Activated T-helper 1 cell treated with anti-CD3 and anti-CD28 coated beads, Interleukin-12 subunit alpha, Interleukin-12 subunit beta, Interleukin-2, Interleukin-4 antibody, amounts not matched to agents 30 ng/mL and 10 ng/mL and 1 ng/mL, durations not matched to agents 14 hours and 24 hours and 36 hours (primary cell): ENCODE measurements around the gene MVD. TPM values are rescaled to one million over a fixed set of nuclear protein-coding genes. Genes with fewer than 3 reads are reported as not detected.
A peak's percentile ranks its signal among the peaks of the same experiment; 100 is the strongest.

Experiments used
- DNase-seq: peaks from one replicate; pipeline ENCODE4 v3.0.0; 2021; ENCODE audit warnings: low spot score
- H3K27ac Mint-ChIP-seq: one replicate; pipeline ENCODE4 v1.8.0; 2021; ENCODE audit warnings: mild to moderate bottlenecking, mixed read lengths
- H3K27me3 Mint-ChIP-seq: one replicate; pipeline ENCODE4 v1.8.0; 2022; ENCODE audit warnings: mild to moderate bottlenecking, moderate library complexity, mixed read lengths; ENCODE audit not compliant: insufficient read depth
- H3K36me3 Mint-ChIP-seq: one replicate; pipeline ENCODE4 v1.8.0; 2021; ENCODE audit warnings: low read depth, mixed read lengths
- H3K4me1 Mint-ChIP-seq: one replicate; pipeline ENCODE4 v1.8.0; 2021; ENCODE audit warnings: low read depth, mixed read lengths
- H3K4me3 Mint-ChIP-seq: one replicate; pipeline ENCODE4 v1.8.0; 2021; ENCODE audit warnings: mild to moderate bottlenecking, moderate library complexity, mixed read lengths
- H3K9me3 Mint-ChIP-seq: one replicate; pipeline ENCODE4 v1.8.0; 2021; ENCODE audit warnings: mixed read lengths
- intact Hi-C: fragments of 100-400 bp; cut with micrococcal nuclease; formaldehyde crosslinking; loops from one replicate; pipeline ENCODE4 v1.15.1; 2024
- total RNA-seq: library from RNA; stranded (reverse); gene quantifications from 2 replicates; pipeline ENCODE4 v1.2.3, GENCODE V29; 2022

The MVD gene
- total RNA-seq, 1 donor from 2014 or later = 88.8 TPM

DNA sequence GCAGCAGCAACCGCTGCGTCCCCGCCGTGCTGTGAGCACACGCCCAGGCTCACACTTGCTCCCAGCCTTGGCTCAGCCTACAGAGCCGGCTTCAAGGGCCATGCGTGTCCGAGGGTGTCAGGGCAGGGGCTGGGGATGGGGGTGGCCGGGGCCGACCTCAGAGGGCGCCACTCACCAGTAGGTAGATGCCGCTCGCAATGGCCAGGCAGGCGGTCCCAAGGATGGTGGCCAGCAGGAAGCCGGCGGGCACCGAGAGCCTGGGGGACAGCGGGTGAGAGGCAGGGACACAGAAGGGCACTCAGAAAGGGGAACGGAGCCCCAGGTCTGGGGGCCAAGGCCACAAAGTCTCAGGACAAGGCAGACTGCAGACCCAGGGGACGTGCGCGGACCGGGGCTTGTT lies 16.9 kb downstream of the MVD start:
- Mint-ChIP-seq H3K27me3 (peaks cover 2% of the 10 kb centered on the region), H3K9me3 (no peaks in the 10 kb centered on the region), H3K4me3 (no peak overlapping the region), H3K4me1 (peaks cover 6% of the 10 kb centered on the region), H3K36me3 (peaks cover 20% of the 10 kb centered on the region), H3K27ac (no peak overlapping the region)
- no peak for DNase-seq
- intact Hi-C loops = no loop called here

DNA sequence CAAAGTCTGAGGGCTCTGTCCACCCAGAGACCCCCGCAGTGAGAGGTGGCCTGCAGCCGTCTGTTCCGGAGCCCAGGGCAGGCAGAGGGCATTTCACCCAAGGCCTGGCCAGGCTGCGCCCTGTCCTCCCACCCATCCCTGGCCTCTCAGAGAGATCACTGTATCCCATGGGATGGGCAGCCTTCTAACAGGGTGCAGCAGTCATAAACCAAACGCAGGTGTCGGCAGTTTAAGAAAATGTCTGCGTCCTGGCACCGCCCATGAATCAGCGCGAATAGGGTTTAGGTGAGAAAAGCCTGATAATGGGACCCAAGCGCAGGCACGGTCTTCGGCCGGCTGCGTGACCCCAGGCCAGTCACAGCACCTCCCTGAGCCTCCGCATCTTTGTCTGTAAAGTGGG lies 17.4 kb downstream of the MVD start:
- intact Hi-C loops = no loop called here
- no peaks in the 10 kb centered on the region for H3K9me3 Mint-ChIP-seq
- no peak overlapping the region for H3K27ac Mint-ChIP-seq
- no peak for DNase-seq
- H3K36me3 Mint-ChIP-seq = peaks cover 20% of the 10 kb centered on the region
- no peak overlapping the region for H3K4me3 Mint-ChIP-seq
- peaks cover 6% of the 10 kb centered on the region for H3K4me1 Mint-ChIP-seq
- H3K27me3 Mint-ChIP-seq = peaks cover 4% of the 10 kb centered on the region

DNA sequence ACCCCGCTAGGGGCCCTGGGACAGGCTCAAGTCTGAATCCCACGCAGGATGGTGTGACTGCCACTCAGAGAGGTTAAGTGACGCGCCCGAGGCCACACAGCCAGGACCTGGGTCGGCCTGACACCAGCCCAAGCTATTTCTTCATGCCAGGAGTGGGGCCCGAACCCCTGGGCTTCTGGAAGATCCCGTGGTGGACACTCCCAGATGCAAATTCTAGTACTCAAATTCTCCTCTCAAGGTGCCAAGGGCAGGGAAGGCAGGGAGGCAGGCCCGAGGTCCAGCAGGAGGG lies 19.3 kb downstream of the MVD start:
- Mint-ChIP-seq H3K36me3 (peaks cover 15% of the 10 kb centered on the region), H3K27me3 (peaks cover 13% of the 10 kb centered on the region), H3K27ac (no peak overlapping the region), H3K4me1 (no peaks in the 10 kb centered on the region), H3K4me3 (no peak overlapping the region), H3K9me3 (no peaks in the 10 kb centered on the region)
- intact Hi-C loops = no loop called here
- DNase-seq = no peak

DNA sequence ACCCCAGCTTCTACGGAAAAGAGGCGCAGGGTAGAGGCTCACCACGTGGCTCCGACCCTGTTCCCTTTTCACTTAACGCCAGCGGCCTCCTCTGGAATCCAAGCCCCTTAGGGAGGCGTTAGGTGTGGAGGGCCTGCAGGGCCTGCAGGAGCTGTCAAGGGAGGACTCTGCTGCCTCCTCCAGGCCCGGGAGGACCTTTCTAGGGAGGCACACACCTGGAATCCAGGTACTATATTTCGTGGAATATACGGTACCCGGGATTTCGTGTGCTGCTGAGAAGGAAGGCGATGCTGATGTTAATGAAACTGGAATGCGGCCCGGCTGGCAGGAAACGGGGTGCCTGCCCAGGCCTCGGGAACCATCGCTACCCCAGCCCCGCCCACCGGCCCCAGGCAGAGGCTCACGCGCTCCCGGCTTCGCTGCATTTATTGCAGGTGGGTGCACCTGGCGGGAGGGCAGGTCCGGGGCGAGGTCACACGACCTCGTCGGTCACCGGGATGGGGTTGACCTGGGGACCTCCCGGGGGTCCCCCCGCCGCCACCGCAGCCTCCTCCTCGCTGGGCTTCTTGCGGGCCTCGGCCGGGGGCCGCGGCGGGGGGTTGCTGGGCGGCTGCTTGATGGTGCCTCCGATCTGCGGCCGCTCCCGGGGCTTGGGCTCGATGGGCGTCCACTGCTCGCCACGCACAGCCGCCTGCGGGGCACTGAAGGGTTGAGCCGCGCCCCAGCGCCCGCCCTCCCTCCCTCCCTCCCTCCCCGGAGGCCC lies 19.8 kb downstream of the MVD start:
- Mint-ChIP-seq H3K4me1 (peaks cover 4% of the 10 kb centered on the region), H3K9me3 (no peaks in the 10 kb centered on the region), H3K27ac (peak overlapping the region; percentile 48), H3K4me3 (no peak overlapping the region), H3K27me3 (peaks cover 19% of the 10 kb centered on the region), H3K36me3 (peaks cover 15% of the 10 kb centered on the region)
- DNase-seq = no peak
- intact Hi-C loops = no loop called here

DNA sequence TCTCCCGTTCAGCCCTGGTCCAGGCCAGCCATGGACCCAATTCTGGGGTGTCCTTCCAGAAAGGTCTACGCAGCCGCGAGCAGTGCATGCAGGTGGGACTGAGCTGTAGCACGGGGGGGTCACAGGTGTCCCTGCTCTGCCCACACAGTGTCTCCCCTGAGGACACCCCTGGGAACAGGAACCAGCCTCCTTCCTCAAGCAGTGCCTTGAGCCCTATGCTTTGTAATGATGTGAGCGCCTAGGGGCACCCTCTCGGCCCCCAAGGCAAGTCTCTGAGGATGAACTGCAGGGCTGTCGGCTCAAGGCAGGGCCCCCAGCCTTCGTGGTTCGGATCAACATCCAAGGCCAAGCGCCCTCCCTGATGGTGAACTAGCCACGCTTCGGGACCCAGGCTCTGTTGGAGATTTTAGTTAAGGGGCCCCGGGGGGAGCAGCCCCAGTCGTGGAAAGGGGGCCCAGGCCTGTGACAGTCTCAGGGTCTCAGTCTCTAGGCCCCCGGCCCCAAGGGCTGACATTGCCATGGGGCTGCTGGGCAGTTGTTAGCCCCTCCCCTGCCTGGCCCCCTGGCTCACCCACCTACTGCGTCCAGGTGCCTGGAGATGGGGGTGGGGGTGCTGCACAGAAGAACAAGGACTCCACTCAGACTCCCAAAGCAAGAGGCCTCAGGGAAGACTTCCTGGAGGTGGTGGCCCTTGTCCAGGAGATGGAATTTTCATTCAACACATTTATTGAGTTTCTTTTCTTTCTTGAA lies 22.2 kb downstream of the MVD start:
- intact Hi-C loops = no loop called here
- peaks cover 30% of the 10 kb centered on the region for H3K27me3 Mint-ChIP-seq
- peaks cover 21% of the 10 kb centered on the region for H3K4me1 Mint-ChIP-seq
- DNase-seq = no peak
- no peaks in the 10 kb centered on the region for H3K9me3 Mint-ChIP-seq
- H3K4me3 Mint-ChIP-seq = no peak overlapping the region
- peaks cover 18% of the 10 kb centered on the region for H3K36me3 Mint-ChIP-seq
- no peak overlapping the region for H3K27ac Mint-ChIP-seq

DNA sequence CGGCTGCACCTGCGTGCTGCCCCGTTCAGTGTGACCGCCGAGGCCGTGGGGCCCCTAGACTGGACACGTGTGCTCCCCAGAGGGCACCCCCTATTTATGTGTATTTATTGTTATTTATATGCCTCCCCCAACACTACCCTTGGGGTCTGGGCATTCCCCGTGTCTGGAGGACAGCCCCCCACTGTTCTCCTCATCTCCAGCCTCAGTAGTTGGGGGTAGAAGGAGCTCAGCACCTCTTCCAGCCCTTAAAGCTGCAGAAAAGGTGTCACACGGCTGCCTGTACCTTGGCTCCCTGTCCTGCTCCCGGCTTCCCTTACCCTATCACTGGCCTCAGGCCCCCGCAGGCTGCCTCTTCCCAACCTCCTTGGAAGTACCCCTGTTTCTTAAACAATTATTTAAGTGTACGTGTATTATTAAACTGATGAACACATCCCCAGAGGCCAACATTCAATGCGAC lies 22.8 kb downstream of the MVD start:
- H3K27ac Mint-ChIP-seq = no peak overlapping the region
- H3K9me3 Mint-ChIP-seq = no peaks in the 10 kb centered on the region
- H3K36me3 Mint-ChIP-seq = peaks cover 20% of the 10 kb centered on the region
- peaks cover 30% of the 10 kb centered on the region for H3K27me3 Mint-ChIP-seq
- H3K4me1 Mint-ChIP-seq = peaks cover 21% of the 10 kb centered on the region
- H3K4me3 Mint-ChIP-seq = no peak overlapping the region
- DNase-seq = no peak
- intact Hi-C loops = no loop called here

DNA sequence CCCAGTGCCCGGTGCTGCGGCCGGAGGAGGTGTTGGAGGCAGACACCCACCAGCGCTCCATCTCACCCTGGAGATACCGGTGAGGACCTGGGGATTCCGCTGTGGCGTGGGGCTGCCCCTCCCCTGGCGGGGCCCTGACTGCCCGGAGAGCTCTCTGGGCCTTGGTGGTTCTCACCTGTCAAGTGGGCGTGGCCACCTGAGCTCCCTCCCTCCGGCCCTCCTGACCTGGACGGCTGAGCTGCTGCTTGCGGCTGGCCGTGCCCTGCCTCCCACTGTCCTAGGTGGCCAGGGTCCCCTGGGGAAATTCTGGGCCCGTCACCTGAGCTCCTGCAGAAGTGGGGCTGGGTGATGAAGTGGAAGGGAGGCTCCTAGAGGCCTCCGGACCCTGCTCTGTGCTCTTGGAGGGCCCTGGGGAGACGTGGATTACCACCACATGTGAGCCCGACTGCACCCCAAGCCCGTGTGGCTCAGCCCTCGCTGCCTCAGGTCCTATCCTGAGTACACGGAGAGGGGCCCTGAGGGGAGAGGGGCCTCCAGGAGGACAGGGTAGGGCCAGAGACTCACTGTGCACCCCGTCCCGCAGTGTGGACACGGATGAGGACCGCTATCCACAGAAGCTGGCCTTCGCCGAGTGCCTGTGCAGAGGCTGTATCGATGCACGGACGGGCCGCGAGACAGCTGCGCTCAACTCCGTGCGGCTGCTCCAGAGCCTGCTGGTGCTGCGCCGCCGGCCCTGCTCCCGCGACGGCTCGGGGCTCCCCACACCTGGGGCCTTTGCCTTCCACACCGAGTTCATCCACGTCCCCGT lies 23.5 kb downstream of the MVD start:
- Mint-ChIP-seq H3K4me3 (no peak overlapping the region), H3K4me1 (peaks cover 21% of the 10 kb centered on the region), H3K27ac (no peak overlapping the region), H3K9me3 (no peaks in the 10 kb centered on the region), H3K36me3 (peaks cover 20% of the 10 kb centered on the region), H3K27me3 (peaks cover 30% of the 10 kb centered on the region)
- no peak for DNase-seq
- intact Hi-C loops = loop anchor here (5.0 kb wide), 1 partner anchor 63 kb away; no protein-coding TSS in a partner anchor

DNA sequence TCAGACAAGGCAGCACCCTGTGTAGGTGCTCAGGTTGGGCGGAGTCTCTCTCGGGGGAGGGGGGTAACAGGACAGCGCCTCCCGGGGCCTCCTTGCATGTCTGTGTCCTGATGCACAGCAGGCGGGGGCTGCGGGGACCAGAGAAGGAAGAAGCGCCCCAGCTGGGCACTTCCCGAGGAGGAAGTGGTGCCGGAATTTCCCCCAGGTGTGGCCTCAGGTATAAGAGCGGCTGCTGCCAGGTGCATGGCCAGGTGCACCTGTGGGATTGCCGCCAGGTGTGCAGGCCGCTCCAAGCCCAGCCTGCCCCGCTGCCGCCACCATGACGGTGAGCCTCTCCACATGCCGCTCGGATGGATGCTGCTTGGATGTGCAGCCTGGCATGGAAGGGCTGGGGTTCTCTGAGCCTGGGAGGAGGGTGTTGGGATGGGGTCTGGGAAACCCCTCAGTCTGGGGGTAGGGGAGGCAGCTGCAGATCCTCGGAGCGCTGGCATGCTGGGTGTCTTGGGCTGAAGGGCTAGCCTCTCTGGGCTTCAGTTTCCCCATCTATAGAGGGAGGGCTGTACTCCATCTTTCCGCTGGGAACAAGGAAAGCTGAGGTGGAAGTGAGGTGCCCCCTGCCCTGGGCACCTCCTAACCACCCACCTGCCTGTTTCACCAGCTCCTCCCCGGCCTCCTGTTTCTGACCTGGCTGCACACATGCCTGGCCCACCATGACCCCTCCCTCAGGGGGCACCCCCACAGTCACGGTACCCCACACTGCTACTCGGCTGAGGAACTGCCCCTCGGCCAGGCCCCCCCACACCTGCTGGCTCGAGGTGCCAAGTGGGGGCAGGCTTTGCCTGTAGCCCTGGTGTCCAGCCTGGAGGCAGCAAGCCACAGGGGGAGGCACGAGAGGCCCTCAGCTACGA lies 24.3 kb downstream of the MVD start, which contains the start of gene IL17C:
TSS of gene IL17C (plus strand) at position 250 of the 908 bp plus-strand sequence. CDS start at position 320, 70 bp downstream.
- DNase-seq = no peak
- intact Hi-C loops = loop anchor here (5.0 kb wide), 1 partner anchor 64 kb away; no protein-coding TSS in a partner anchor
- peaks cover 15% of the 10 kb centered on the region for H3K36me3 Mint-ChIP-seq
- H3K27ac Mint-ChIP-seq = no peak within 1 kb of the TSS
- H3K4me3 Mint-ChIP-seq = no peak within 1 kb of the TSS
- no peaks in the 10 kb centered on the region for H3K9me3 Mint-ChIP-seq
- peaks cover 21% of the 10 kb centered on the region for H3K4me1 Mint-ChIP-seq
- H3K27me3 Mint-ChIP-seq = peaks cover 30% of the 10 kb centered on the region

DNA sequence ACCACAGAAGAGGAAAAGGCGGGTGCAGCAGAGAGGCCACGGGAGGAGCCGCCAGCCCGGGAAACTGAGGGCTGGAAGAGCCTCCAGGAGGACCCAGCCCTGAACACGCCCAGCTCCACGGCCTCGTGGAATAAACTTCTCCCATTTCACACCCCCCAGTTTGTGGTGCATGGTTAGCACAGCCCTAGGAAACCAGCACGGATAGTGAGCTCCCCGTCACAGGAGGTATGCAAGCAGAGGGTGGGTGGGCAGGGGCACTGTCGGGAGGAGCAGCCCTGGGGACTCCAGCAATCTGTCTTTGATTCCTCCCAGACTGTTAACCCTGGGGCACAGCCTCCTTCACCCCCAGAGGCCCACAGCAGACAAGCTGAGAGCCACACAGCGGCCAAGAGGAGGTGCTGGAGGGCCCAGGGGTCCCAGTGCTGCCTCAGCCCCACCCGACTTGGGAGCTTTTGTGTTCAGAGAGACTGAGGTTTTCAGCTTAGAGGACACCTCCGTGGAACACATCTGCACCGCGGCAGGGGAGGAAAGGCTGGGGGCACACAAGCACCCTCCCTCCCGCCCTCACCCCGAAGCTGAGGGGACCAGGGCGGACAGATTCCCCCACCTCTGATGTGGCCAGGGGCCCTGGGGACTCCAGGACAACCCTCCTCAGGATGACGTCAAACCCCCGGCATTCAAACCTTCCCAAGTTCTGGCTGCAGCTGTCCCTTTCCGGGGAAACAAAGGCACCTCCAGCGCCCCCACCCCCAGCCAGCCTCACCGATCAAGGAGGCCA lies 26.2 kb downstream of the MVD start:
- peak overlapping the region; percentile 9 for H3K4me3 Mint-ChIP-seq

DNA sequence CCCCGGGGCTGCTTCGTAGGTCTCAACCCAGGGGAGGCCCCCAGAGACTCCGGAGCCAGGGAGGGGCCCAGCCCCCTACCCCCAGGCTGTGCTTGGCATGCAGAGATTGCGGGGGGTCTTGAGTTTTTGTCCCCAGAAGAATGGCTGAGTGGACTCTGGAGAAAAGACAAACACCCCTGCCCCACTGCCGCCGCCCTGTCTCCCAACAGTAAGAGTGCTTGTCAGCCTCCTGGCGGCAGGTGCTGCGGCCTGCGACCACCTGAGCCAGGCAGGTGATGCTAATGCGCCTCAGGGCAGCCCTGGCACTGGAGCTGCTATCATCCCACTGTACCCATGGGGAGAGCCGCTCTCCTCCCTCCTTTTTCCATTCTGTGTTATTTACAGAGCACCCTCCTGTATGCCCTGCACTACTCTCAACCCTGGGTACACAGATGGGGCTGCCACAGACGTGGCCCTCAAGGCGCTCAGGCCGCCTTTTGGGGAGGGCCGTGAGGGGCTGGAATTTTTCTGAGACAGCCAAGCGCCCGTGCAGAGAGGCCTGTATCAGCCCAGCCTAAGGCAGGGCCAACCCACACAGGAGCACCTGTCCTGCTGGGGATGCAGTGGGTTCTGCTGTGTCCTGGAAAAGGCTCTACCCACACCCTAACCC lies 27.1 kb downstream of the MVD start:
- Mint-ChIP-seq H3K4me1 (peaks cover 21% of the 10 kb centered on the region), H3K27me3 (peaks cover 27% of the 10 kb centered on the region), H3K27ac (no peak overlapping the region), H3K4me3 (peak overlapping the region; percentile 75), H3K9me3 (no peaks in the 10 kb centered on the region), H3K36me3 (peaks cover 13% of the 10 kb centered on the region)
- intact Hi-C loops = loop anchor here (5.0 kb wide), 1 partner anchor 67 kb away; no protein-coding TSS in a partner anchor
- no peak for DNase-seq

More for the DNA sequence above, 26.2 kb downstream of the MVD start:
- intact Hi-C loops = loop anchor here (1.0 to 5.0 kb wide), 2 partner anchors 27 to 66 kb away; partner anchors contain the start of gene MVD
- Mint-ChIP-seq H3K4me1 (peaks cover 21% of the 10 kb centered on the region), H3K27ac (peak overlapping the region; percentile 27), H3K9me3 (no peaks in the 10 kb centered on the region), H3K36me3 (peaks cover 8% of the 10 kb centered on the region), H3K27me3 (peaks cover 30% of the 10 kb centered on the region)
- no peak for DNase-seq
